GM18867 (cell line): ENCODE data around the gene SNCAIP.
"Not testable (repeated sequence)": the region's sequence is repeated elsewhere in the genome, so short reads cannot be mapped to it uniquely, and the experiment has no call there.

Experiments used
- ATAC-seq: cut with Tn5 transposase; IDR thresholded peaks from one replicate; pipeline ENCODE4 v1.9.1; 2021; ENCODE audit warnings: mild to moderate bottlenecking, moderate library complexity; ENCODE audit not compliant: unreplicated experiment

Gene SNCAIP

DNA sequence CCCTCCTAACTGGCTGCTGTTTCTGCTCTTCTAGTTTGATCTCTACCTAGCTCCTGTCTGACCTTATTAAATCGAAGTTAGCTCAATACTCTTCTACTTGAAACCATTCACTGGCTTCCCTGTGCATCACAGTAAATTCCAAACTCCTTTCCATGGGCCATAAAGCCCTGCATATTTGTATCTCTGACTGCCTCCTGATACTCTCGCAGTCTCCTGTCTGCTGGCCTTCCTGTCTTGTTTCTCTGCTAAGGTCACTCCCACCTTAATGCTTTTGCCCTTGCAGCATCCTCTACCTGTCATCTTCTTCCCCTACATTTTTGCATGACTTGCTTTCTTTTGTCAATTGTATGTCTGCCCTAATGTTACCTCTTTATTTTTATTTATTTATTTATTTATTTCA is 44.8 kb downstream of the SNCAIP start:
- no peak for ATAC-seq

DNA sequence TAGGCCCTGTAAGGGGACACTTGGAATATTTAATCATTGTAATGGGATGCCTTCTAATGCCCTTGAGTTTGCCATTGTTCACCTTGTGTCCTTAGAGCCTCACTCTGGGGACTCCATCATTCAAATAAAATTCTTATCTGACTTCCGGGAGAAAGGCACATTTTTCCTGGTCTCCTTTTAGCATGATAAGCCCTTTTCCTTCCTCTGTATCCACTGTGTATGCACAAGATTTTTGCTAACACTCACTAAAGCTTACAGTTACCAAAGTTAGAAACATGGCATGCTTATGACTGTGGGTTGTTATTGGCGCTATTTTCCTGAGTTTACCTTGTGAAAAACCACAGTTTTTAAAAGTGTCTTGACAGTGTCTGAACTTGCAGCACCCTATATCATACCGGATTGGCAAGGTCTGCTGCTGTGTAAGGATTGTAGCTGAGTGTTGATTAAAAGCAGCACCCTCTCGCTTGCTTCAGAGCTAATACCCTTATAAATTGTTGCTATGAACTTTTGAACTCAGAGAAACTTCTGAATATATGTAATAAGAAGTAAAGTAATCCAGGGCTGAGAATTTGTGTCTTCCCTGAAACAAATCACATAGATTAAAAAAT is 46.4 kb downstream of the SNCAIP start:
- ATAC-seq: no peak

DNA sequence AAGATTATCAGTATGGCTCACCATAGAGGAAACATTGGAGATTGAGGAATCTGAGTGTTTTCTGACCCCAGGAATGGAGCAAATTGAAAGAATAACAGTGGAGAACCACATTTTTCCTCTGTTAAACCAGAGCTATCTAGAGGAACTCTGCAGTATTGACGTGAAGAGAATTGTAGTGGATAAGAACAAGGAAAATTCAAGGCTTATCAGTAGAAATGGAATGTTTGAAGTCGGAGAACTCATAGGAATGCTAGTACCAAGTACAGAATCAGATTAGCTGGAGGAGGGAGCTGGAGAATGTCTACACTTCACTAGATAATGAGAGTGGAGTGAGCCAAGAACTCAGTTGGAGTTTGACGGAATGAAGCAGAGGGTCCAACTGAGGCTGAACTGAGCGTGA is 50.3 kb downstream of the SNCAIP start:
- ATAC-seq: no peak

DNA sequence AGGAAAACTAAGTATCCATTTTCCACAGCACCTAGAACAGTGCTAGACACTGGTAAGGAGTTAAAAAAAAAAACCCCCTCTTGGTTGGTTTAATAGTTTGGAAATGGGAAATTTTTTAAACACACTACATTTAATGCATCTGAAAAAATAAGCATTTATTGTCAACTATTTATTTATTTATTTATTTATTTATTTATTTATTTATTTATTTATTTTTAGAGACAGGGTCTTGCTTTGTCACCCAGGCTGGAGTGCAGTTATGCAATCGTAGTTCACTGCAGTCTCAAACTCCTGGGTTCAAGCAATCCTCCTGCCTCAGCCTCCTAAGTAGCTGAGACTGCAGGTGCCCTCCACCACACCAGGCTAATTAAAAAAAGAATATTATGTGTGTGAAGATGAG is 51.6 kb downstream of the SNCAIP start:
- ATAC-seq: no peak

DNA sequence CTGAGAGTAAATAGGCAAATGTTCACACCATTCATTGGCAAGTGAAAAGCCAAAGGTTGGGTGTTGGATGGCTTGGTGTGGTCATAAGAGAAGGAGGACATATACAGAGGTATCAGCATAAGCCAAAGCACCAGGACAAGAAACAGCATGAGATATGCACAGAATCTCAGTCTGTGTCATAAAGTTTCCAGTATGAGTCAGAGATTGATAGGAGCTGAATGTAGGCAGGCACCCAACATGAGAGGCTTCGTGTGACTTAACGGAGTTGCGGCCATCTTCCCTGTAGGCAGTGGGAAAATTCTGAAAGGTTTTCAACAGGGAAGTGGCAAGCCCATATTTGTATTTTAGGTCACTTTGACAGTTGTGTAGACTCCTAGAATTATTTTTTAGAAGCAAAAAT is 54.5 kb downstream of the SNCAIP start:
- ATAC-seq: no peak

DNA sequence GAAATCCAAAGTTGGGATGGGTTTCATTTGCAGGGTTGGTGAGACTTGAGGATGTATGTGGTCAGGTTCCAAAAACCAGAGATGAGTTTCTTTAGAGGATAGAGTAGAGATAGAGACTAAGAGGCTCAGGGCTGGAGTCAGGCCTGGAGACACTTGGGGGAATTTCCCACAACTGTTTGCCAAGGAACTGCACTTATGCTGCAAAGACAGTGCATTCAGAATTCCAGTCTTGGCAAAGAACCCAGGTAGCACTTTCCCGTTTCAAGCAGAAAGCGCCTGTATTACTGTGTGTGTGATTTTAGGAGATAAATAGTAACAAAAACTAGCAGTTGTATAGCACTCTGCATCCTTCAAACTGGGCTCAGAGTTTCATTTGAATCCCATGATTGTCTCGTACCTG is 55.4 kb downstream of the SNCAIP start:
- ATAC-seq: no peak

DNA sequence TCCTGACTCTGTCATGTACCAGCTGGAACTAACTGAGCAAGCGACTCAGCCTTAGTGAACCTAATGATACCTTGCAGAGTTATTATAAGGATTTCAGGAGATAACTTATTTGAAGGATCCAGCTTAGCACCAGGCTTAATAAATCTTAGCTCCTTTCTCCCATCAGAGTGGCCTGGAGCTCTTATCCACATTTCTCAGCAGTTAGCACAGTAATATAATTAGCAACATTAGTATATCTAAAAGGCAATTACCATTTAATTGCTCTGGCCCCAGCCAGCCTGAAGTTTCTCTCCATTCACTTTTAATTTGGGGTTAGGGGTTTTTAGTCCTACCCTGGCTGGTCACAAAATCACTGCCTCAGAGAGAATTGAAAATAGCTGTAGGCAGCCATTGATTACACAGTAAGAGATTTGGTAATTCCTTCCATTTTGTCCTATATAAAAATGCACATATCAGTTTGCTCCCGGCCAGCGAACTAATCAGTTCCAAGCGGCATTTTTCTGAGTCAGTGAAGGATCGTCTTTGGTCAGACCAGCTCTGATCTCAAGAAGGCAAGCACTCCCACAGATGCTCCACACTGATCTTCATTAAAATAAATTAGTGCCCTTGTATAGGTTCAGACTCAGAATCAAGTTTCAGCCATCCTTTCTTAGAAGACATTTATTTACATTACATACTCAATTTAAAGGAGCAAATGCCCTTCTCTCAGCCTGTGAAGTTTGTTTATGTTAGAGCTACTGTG is 56.6 kb downstream of the SNCAIP start:
- ATAC-seq: no peak

DNA sequence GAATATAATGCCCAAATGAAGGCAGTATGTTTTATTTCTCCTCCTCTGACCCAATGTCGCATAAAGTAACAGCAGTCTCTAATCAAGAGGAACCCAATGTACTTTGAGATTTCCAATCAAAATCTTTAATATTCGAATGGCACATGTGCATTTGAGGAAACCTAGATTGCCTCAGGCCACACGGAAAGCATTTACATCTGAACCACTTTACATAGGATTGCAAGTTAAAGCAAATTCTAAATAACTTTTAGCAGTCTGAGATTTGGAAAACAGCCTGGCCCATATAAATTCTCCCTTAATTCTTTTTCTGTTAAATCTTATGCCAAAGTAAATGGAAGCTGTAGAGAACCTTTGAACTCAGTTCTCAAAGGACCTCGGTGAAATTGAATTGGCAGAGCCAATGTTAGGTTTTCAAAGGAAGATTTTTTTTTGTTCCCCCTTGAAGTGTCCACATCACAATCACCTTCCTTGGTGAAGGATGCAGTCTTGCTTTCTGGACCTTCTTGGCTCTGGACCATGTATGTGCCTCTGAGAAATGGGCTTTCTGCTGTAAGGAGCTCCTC is 57.3 kb downstream of the SNCAIP start:
- no peak for ATAC-seq

DNA sequence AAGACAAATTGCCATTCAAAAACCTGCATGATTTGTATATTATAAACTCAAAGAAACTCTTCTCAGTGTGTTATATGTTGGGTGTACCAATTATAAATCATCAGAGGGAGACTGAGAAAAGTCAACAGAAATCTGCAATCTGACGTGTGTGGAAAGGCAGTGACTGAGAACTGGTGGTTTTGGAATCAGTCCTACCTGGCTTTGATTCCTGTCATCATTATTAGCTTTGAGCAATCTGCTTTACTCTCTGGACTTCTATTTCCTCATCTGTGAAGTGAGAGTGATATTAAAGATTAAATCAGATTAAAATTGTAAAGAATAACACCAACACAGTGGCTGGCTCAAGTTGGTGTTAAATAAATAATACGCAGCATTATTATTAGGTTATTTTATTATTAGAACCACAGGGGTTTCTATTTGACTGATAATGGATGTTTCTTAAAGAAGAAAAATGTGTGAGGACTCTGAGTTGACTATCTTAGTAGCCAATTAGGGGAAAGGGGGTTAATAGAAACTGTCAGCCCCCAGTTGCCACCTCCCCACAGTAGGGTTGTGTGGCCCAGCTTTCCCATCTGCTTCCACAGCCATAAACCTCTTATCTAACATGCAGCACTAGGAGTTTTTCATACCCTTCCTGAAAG is 59.6 kb downstream of the SNCAIP start:
- ATAC-seq: no peak

DNA sequence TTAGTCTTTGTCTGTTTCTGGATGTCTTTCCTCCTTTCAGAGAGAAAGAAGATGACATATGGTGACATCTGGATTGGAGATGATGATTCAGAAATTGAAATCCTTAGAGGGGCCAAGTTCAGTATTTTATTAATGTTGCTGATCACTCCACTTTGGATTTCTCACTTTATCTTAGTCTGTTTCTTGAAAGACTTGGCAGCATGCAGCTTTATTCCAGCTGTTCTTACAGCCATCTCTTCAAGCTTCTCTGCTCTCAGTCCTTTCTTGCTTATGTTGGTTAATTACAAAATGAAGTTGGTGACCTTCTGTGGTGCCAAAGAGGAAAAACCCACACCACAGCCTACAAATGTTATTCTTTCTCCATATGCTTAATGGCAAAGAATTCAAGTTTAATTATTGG is 62.1 kb downstream of the SNCAIP start:
- no peak for ATAC-seq

DNA sequence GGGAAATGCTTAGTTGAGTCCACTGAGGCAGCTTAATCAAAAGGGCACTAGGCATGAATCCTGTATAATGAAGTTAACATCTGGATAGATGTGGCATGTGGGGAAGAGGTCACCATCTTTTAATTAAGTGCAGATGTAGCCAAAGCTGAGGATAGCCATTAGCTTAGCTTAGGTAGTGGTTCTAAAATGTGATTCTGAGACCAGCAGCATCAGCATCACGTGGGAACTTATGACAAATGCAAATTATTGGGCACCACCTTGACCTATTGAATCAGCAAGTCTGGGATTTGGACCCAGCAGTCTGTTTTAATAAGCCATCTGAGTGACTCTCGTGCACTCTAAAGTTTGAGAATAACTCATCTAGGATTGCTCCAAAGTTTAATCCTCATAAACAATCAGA is 63.8 kb downstream of the SNCAIP start:
- ATAC-seq: no peak

DNA sequence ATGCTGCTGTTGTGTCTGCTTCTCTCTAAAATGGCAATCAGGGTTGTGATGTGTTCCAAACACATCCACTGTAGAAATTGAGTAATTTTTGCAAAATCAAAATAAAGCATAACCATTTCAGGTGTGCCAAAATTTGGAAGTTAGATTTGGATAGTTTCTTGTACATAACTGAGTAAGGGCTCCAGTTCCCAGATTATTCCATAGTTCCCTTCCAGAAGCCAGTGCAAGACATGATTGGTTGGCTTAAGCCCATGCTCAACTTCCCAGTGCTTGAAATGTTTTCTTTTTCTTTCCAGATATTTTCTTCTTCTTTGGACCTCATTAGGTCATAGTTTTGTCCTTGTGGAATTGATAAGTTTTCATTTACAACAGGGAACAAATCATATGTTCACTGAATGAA is 64.2 kb downstream of the SNCAIP start:
- ATAC-seq: no peak

DNA sequence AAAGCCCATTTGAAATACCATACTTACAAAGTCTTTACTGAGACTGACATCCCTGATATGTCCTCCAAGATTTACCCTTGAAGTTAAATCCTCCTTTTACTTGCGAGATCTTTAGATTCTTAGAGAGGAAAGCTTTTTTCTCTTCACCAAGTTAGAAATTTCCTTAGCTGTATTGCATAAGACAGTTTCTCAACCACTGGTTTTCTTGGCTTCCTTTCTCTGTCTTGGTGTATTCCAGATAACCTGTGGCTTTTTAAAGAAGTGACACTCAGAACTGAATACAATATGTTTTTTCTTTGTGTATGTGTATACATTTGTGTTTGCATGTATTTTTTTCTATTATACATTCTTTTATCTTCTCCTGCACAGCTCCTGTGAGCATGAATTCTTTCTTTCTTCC is 65.0 kb downstream of the SNCAIP start:
- ATAC-seq: no peak

DNA sequence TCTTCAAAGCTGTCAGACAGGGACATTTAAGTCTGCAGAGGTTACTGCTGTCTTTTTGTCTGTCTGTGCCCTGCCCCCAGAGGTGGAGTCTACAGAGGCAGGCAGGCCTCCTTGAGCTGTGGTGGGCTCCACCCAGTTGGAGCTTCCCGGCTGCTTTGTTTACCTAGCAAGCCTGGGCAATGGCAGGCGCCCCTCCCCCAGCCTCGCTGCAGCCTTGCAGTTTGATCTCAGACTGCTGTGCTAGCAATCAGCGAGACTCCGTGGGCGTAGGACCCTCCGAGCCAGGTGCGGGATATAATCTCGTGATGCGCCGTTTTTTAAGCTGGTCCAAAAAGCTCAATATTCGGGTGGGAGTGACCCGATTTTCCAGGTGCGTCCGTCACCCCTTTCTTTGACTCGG is 70.9 kb downstream of the SNCAIP start:
- ATAC-seq: not testable (repeated sequence)

DNA sequence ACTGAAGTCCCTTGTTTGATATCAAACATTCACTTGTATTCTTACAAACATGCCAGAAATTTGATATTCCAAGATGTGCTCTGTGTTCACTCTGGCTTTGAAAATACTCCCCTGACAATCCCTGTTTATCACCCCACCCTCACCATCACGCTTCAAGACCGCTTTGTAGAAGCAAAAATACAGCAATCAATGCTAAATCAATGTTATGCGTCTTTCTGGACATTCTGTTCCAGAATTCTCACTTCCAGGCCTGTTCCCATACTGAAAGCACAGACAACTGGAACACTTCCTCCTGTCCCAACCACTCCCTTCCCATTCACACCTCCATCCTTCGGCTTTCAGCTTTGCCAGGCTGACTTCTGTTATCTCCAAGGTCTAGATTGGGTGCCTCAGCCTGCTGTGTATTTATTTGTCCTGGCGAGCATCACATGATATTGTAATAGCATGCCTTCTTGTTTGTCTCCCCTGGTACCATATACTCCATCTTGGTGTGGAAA is 72.8 kb downstream of the SNCAIP start:
- no peak for ATAC-seq

DNA sequence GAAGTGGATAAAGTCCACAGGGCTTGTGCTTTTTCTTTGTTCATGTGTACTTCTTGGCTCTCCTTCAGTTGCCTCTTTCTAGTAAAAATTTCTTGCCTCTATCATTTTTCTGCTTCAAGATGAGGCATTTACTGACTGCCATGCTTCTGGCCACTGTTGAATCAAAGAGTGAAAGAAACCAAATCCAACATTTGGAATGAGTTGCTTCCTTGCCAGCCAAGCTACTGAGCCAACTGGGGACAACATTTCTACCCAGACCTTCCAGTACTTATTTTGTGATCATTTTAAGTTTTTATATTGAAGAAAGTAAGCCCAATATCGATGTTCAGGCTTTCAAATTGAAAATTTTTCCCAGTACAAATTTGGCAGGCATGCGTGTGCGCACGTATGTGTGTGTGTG is 73.2 kb downstream of the SNCAIP start:
- no peak for ATAC-seq

DNA sequence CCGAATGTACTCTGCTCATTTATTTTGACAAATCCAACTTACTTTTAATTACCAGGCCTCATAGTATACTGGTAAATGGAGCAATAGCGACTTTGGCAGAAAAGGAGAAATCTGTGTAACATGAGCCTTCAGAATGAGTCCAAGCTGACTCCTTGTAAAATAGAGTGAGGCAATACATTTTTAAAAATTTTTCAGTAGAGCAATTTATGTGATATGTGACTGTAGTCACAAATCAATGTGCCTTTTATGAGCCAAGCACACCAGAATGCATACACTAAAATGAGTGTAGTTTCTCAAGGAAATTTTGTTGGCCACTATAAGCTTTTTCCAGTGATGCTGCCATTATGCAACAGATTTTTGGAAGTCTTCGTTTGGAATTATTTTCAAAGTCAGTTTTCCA is 73.8 kb downstream of the SNCAIP start:
- no peak for ATAC-seq

DNA sequence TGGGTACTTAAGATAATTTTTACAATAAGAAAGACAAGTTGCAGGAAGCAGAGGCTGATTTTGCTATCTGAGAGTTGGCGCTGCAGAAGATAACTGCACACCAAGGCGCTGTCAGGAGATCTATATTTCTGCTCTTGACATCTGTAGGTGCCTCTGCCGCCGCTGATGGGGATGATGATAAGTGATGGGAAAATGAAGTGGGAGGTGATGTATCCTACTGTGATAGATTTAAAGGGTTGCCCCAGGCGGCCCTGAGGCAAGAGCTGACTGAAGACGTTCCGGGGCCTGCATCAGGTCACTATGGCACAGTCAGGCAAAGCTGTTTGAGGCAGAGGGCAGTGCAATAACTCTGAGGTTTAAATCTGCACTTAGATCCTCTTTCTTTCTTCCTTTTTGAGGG is 78.1 kb downstream of the SNCAIP start:
- ATAC-seq: no peak

DNA sequence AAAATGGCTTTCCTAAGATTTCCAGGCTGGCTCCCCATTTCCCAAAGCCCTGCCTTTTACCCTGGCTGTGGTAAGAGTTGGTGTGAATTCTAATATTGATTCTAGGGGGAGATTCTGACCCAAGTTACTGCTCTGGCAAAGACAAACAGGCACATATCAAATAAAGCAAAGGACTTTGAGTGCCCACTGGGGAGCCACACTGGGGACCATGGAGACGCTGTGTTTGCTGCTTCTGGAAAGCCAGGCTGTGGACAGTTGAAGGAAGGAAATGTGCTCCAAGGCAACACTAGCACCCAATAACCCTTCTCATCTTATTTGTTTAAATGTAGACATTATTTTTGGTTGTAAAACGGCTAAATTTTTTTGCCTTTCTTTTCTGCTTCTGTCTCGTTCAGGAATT is 78.7 kb downstream of the SNCAIP start:
- ATAC-seq: no peak

DNA sequence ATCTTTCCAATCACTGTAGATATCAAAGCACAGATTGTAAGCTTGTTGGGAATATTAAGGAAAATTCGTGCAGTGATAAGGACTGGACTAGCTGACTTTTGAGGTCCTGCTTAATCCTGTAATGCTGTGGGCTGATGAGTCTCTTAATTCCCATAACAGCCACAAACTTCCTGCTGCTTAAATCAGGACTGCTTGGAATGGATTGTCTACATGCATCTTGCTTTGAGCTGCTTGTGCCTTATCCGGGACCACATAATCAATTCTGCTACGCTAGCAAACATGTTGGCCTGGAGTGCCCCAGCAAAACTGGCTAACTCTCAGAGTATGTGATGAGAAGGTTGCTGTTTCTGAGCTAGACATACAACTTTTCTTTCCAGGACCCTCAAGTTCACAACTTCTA is 79.6 kb downstream of the SNCAIP start:
- ATAC-seq: no peak

DNA sequence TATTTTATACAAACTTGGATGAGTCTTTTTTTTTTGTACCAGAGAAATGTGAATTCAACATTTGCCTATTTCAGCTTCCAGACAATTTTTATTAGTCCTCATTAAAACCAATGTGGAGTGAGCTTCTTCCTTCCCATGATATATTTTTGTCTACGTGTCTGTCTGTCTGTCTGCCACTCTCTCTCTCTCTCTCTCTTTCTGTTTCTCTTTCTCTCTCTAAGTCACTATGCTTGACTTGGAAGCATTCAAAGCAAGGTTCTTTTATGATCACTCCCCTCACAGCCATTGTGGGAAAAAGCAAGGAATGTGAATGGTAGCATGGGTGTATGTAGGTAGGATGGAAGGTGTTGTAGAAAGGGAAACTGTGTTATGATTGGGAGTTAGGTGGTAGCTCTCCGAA is 80.2 kb downstream of the SNCAIP start:
- ATAC-seq: no peak

DNA sequence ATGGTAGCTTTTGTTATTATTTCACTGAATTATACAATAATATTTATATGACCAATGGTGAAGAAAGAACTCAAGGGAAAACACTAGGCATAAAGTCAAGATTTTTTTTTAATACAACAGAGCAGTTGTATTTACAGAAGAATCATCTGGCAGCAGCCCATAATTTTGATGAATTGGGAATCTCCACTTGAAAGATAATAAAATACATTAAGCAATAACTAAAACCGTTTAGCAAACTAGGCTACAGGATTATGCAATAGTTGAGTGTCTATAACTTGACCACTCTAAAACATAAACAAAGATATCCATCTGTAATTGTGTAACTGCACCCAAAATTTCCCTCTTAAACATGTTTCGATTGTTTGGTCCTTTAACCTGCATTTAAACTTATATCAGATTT is 80.8 kb downstream of the SNCAIP start:
- ATAC-seq: no peak
